Measurements from ENCODE around the gene PCDHGA3. TPM values are rescaled to one million over a fixed set of nuclear protein-coding genes. Genes with fewer than 3 reads are reported as not detected.
A peak's percentile ranks its signal among the peaks of the same experiment; 100 is the strongest.

The PCDHGA3 gene
- total and polyA plus RNA-seq, 9 of the 15 experiments (the other 6 are each of a cell fraction or from before 2014, with no cell fraction given), result 0.13 to 0.28 (median 0.18) TPM; not detected in 2

DNA sequence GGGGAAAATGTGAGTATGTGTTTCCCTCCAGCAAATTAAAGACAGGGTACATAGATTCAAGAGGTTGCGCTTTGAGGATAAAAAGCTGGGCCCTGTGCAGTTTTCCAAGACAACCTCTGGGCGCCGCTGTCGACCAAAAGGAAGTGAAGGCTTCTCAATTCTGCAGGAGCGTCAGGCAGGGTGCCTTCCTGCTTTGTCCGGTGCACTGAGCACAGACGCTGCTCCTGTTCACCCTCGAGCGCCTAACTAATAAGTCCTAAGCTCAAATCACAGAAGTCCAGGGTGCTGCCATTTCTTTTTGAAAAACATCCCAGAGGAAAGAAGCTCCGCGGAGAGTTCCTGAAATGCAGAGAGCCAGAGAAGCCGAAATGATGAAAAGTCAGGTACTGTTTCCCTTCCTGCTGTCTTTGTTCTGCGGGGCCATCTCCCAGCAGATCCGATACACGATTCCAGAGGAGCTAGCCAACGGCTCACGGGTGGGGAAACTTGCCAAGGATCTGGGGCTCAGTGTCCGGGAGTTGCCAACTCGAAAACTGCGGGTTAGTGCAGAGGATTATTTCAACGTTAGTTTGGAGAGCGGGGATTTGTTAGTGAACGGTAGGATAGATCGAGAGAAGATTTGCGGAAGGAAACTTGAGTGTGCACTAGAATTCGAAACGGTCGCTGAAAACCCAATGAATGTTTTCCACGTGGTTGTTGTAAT lies 6.4 kb downstream of the PCDHGA3 start, which contains the start of gene PCDHGB1:
Gene PCDHGB1 (plus strand): TSS at position 183 of the 703 bp plus-strand sequence. CDS start 162 bp downstream, at position 345.
- peak within 1 kb of the TSS; percentile 77 for H3K4me2 ChIP-seq (ENCODE audit: insufficient read depth, low read length)
- H2AFZ ChIP-seq (ENCODE audit: low read depth, low read length), result peak within 1 kb of the TSS; percentile 87
- H3K36me3 ChIP-seq (ENCODE audit: control insufficient read depth, insufficient read depth, low read length), result no peaks in the 10 kb centered on the region
- H3K9ac ChIP-seq (ENCODE audit: insufficient read depth in 1 of 2, low read depth in 2 of 2, low read length in 2 of 2), result peak within 1 kb of the TSS in 1 of 2 experiments; percentile 83; a peak in 1 of 4 replicates
- H3K79me2 ChIP-seq (ENCODE audit: control insufficient read depth, insufficient read depth, low read length), result no peaks in the 10 kb centered on the region
- peak; percentile 99 for ATAC-seq
- TSS peak; percentile 42 for BruUV-seq (replicated peaks)
- no peaks in the 10 kb centered on the region for H3K9me1 ChIP-seq (ENCODE audit: control insufficient read depth, insufficient read depth, low read length)
- WGBS (ENCODE audit: insufficient coverage, low coverage, missing lambda C conversion rate), result 3% methylated on average over 29 of the region's 29 CpGs
- FAIRE-seq, result peak; percentile 86
- H3K27ac ChIP-seq (ENCODE audit: extremely low read depth, low read depth, low read length), result no peak within 1 kb of the TSS
- no peaks in the 10 kb centered on the region for H4K20me1 ChIP-seq (replicated peaks; ENCODE audit: control insufficient read depth, insufficient read depth, low read length)
- in situ Hi-C loops (cut with MboI) (no loop called here), intact Hi-C loops (cut with micrococcal nuclease) (no loop called here)
- no peaks in the 10 kb centered on the region for H3K9me3 ChIP-seq (replicated peaks; ENCODE audit: control insufficient read depth, insufficient read depth, low read depth, low read length)
- H3K4me1 ChIP-seq (replicated peaks in 1 of 2; ENCODE audit: control insufficient read depth in 2 of 2, insufficient read depth in 2 of 2, low read length in 2 of 2), result peaks cover 0 to 2% of the 10 kb centered on the region in 2 experiments; a peak in 2 of 5 replicates
- CTCF ChIA-PET (ENCODE audit: low intra/inter-chr PET ratio), result interaction anchor here (0.6 to 1.5 kb wide), 7 partner anchors 12 to 1483 kb away, joined by 3 to 9 read pairs (median 4); partner anchors contain the start of gene PCDHGA2
- peak within 1 kb of the TSS; percentile 43 for H3K4me3 ChIP-seq
- H3K27me3 ChIP-seq (ENCODE audit: control insufficient read depth in 2 of 2, insufficient read depth in 2 of 2, low read length in 2 of 2), result peaks cover 0 to 12% of the 10 kb centered on the region in 2 experiments; a peak in 3 of 5 replicates
- peak; percentile 44 to 75 (median 62) for DNase-seq (ENCODE audit: extremely low read depth in 1 of 4, low spot score in 3 of 4)
- POLR2A ChIA-PET, result interaction anchor here (0.5 to 1.2 kb wide), 4 partner anchors 20 to 521 kb away, joined by 3 read pairs; no protein-coding TSS in a partner anchor
- TF ChIP-seq MAZ (CRISPR knock-in tag; conservative IDR thresholded peaks at IDR 0.05 in 1 of 2, IDR thresholded peaks at IDR 0.05 in 1 of 2), result peak in 1 of 2 experiments; percentile 40; a peak in 1 of 4 replicates
- 0 out of 2 replicates have a peak, but pooled peaks have one; percentile 11 for TF ChIP-seq RB1 (IDR thresholded peaks at IDR 0.05; ENCODE audit: low read depth)
- no peak for TF ChIP-seq TRIM24 (IDR thresholded peaks at IDR 0.05)
- TF ChIP-seq, protein P1, sequence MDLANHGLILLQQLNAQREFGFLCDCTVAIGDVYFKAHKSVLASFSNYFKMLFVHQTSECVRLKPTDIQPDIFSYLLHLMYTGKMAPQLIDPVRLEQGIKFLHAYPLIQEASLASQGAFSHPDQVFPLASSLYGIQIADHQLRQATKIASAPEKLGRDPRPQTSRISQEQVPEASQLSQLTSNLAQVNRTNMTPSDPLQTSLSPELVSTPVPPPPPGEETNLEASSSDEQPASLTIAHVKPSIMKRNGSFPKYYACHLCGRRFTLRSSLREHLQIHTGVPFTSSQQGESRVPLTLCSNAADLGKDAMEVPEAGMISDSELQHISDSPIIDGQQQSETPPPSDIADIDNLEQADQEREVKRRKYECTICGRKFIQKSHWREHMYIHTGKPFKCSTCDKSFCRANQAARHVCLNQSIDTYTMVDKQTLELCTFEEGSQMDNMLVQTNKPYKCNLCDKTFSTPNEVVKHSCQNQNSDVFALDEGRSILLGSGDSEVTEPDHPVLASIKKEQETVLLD (IDR thresholded peaks at IDR 0.05), result no peak
- no peak for TF ChIP-seq ZNF175 (CRISPR knock-in tag; IDR thresholded peaks at IDR 0.05; ENCODE audit: low read depth)
- no peak for TF ChIP-seq CCNT2 (IDR thresholded peaks at IDR 0.05; ENCODE audit: borderline replicate concordance, extremely low read depth, insufficient read length, low read depth, low read length)
- no peak for TF ChIP-seq CBFB (CRISPR knock-in tag; IDR thresholded peaks at IDR 0.05)
- TF ChIP-seq CTBP1 (IDR thresholded peaks at IDR 0.05; ENCODE audit: borderline replicate concordance), result 0 out of 2 replicates have a peak, but pooled peaks have one; percentile 12
- 0 out of 2 replicates have a peak, but pooled peaks have one; percentile 40 for TF ChIP-seq ELF1 (tag; IDR thresholded peaks at IDR 0.05)
- TF ChIP-seq ZNF253 (CRISPR knock-in tag; conservative IDR thresholded peaks at IDR 0.05), result no peak
- no peak for TF ChIP-seq STAT5B (CRISPR knock-in tag; IDR thresholded peaks at IDR 0.05)
- peak; percentile 73 to 84 (median 81) for TF ChIP-seq CTCF (IDR thresholded peaks at IDR 0.05 in 2 of 3, conservative IDR thresholded peaks at IDR 0.05 in 1 of 3; ENCODE audit: insufficient read depth in 2 of 3, low read depth in 1 of 3, low read length in 3 of 3)
- TF ChIP-seq, protein P2, sequence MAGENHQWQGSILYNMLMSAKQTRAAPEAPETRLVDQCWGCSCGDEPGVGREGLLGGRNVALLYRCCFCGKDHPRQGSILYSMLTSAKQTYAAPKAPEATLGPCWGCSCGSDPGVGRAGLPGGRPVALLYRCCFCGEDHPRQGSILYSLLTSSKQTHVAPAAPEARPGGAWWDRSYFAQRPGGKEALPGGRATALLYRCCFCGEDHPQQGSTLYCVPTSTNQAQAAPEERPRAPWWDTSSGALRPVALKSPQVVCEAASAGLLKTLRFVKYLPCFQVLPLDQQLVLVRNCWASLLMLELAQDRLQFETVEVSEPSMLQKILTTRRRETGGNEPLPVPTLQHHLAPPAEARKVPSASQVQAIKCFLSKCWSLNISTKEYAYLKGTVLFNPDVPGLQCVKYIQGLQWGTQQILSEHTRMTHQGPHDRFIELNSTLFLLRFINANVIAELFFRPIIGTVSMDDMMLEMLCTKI (IDR thresholded peaks at IDR 0.05; ENCODE audit: partially characterized antibody), result no peak
- 0 out of 2 replicates have a peak, but pooled peaks have one; percentile 15 for TF ChIP-seq SMC3 (conservative IDR thresholded peaks at IDR 0.05; ENCODE audit: insufficient read depth, low read depth, low read length)
